Measurements from ENCODE around the gene ZBTB24. TPM values are rescaled to one million over a fixed set of nuclear protein-coding genes. Genes with fewer than 3 reads are reported as not detected.
"Not testable (repeated sequence)": the region's sequence is repeated elsewhere in the genome, so short reads cannot be mapped to it uniquely, and the experiment has no call there.

ZBTB24 gene
- total and polyA plus RNA-seq, 5 donors = 2.2 to 4.2 (median 3.4) TPM

DNA sequence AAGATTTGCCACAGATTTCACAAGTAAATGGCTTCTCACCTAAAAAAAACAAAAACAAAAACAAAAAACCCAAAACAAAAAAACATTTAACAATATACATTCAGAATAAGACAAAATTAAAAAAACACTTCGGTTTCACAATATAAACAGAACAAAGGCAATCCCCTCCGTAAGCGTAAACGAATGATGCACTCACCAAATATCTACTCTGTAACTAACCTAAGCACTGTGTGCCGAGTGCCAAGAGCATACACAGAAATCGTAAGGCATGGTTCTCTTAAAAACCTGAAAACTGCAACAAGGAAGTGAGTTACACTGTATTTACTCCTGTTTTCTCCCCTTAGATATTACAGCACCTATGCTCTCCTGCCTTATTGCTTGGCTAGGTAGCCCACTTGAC lies 15.3 kb downstream of the ZBTB24 start:
- Histone ChIP-seq H3K27me3 (ENCODE audit: control insufficient read depth, insufficient read depth) (no peaks in the 10 kb centered on the region), H3K9me3 (ENCODE audit: control insufficient read depth, low read length) (no peaks in the 10 kb centered on the region), H3K4me3 (ENCODE audit: low read length) (no peak overlapping the region), H3K27ac (ENCODE audit: low read length) (no peak overlapping the region), H3K4me1 (ENCODE audit: control insufficient read depth, insufficient read depth, low read length) (peaks cover 1% of the 10 kb centered on the region)
- WGBS = 94% methylated on average over 6 of the region's 6 CpGs
- DNase-seq = no peak
- intact Hi-C loops (cut with DNase I) = no loop called here
- no peak for ATAC-seq

DNA sequence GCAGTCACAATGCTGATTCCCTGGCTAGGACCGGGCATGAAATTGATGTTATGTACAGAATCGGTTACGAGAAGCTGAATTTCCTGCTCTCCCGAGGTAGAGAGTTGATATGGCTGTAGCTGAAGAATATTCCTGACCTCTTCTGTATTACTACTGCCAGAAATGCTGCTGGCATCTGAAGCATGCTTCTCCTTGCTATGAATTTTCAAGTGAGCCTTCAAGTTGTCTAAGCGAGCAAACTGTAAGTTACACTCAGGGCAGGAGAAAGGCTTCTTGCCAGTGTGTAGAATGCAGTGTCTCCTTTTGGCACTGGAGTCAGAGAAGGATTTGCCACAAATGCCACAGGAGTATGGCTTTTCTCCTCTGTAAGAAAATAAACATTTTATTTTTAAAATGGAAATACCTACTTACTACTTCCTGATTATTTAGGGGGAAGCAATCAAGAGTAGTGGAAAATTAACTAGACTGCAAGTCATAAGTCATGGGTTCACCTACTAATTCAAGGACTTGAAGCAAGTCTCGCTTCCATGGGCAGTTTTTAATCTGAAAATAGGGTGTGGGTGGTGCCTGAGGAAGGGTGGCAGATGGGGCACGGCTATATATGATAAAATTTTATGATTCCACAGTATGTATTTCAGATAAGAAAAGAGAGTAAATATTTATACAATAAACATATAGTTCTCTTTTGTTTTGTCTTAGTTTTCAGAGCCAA lies 16.7 kb downstream of the ZBTB24 start:
- H3K4me1 ChIP-seq (ENCODE audit: control insufficient read depth, insufficient read depth, low read length) = peaks cover 1% of the 10 kb centered on the region
- H3K9me3 ChIP-seq (ENCODE audit: control insufficient read depth, low read length) = no peaks in the 10 kb centered on the region
- H3K4me3 ChIP-seq (ENCODE audit: low read length) = no peak overlapping the region
- no peak for ATAC-seq
- WGBS = 80% methylated on average over 7 of the region's 7 CpGs
- intact Hi-C loops (cut with DNase I) = no loop called here
- no peak overlapping the region for H3K27ac ChIP-seq (ENCODE audit: low read length)
- no peaks in the 10 kb centered on the region for H3K27me3 ChIP-seq (ENCODE audit: control insufficient read depth, insufficient read depth)
- no peak for DNase-seq

DNA sequence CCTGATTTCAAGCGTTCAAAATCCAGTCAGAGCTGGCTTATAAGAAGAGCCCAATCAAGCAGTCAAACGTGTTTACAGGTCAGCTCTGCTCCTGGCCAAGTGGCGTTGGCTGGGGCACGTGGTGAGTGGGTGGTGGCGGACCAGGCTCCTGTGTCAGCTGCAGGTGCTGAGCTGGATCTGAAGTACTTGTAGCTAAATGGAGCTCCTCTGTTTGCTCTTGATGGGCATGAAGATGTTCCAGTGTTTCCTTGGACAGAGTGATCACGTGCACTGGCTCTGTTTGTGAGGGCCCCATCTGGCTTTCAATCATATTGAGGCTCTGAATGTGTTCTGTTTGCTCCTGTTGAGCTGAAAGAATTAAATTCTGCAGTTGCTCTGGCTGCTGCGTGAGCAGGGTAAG lies 17.2 kb downstream of the ZBTB24 start:
- no peak overlapping the region for H3K4me3 ChIP-seq (ENCODE audit: low read length)
- 66% methylated on average over 7 of the region's 7 CpGs for WGBS
- no peak overlapping the region for H3K27ac ChIP-seq (ENCODE audit: low read length)
- intact Hi-C loops (cut with DNase I) = no loop called here
- peak in 1 of 3 donors; percentile 61 for DNase-seq
- peak; percentile 35 to 63 for ATAC-seq
- peaks cover 1% of the 10 kb centered on the region for H3K4me1 ChIP-seq (ENCODE audit: control insufficient read depth, insufficient read depth, low read length)
- H3K9me3 ChIP-seq (ENCODE audit: control insufficient read depth, low read length) = no peaks in the 10 kb centered on the region
- H3K27me3 ChIP-seq (ENCODE audit: control insufficient read depth, insufficient read depth) = no peaks in the 10 kb centered on the region

DNA sequence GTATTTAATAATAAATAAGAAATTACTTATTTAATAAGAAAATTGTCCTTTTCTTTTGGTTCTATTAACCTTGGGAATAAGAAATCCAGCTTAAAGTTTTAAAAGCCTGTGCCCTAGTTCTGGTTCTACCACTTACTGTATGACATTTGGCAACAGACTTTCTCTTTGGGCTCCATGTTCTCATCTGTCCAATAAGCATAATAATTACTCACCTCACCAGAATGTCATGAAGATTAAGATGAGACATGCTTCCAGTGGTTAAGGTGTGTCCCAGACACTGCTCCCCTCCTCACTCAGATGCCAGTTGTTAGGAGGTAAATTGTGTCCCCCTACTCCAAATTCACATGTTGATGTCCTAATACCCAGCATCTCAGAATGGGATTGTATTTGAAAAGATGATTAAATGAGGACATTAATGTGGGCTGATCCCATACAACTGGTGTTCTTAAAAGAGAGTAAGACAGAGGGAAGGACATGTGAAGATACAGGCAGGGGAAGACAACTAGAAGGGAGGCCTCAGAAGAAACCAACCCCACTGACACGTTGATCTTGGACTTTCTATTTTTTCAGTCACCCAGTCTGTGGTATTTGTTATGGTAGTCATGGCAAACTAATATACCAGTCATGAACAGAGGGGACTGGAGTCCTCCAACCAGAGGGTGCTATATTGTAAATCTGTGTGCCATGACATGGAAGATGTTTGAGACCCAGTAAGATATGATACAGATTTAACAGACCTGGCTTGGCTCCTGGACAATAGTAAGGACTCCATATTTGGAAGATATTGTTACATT lies 21.1 kb downstream of the ZBTB24 start:
- H3K4me3 ChIP-seq (ENCODE audit: low read length) = no peak overlapping the region
- peaks cover 1% of the 10 kb centered on the region for H3K4me1 ChIP-seq (ENCODE audit: control insufficient read depth, insufficient read depth, low read length)
- intact Hi-C loops (cut with DNase I) = no loop called here
- no peak for DNase-seq
- no peaks in the 10 kb centered on the region for H3K9me3 ChIP-seq (ENCODE audit: control insufficient read depth, low read length)
- 82% methylated on average over 1 of the region's 1 CpG for WGBS
- H3K27me3 ChIP-seq (ENCODE audit: control insufficient read depth, insufficient read depth) = no peaks in the 10 kb centered on the region
- no peak for ATAC-seq
- H3K27ac ChIP-seq (ENCODE audit: low read length) = no peak overlapping the region

DNA sequence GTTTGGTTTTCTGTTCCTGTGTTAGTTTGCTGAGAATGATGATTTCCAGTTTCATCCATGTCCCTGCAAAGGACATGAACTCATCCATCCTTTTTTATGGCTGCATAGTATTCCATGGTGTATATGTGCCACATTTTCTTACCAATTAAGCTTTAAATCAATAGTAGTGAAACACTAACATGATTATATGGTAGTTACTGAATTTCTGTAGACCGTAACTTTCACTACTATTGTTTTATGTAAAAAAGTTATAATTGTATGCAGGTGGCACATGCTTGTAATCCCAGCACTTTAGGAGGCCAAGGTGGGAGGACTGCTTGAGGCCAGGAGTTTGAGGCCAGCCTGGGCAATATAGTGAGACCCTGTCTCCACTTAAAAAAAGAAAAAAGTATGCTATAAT lies 21.8 kb downstream of the ZBTB24 start:
- DNase-seq; H3K27ac ChIP-seq (ENCODE audit: low read length); H3K4me3 ChIP-seq (ENCODE audit: low read length); intact Hi-C loops (cut with DNase I); H3K27me3 ChIP-seq (ENCODE audit: control insufficient read depth, insufficient read depth); H3K4me1 ChIP-seq (ENCODE audit: control insufficient read depth, insufficient read depth, low read length); ATAC-seq; H3K9me3 ChIP-seq (ENCODE audit: control insufficient read depth, low read length): not testable (repeated sequence)
- 98% methylated on average over 1 of the region's 1 CpG for WGBS

DNA sequence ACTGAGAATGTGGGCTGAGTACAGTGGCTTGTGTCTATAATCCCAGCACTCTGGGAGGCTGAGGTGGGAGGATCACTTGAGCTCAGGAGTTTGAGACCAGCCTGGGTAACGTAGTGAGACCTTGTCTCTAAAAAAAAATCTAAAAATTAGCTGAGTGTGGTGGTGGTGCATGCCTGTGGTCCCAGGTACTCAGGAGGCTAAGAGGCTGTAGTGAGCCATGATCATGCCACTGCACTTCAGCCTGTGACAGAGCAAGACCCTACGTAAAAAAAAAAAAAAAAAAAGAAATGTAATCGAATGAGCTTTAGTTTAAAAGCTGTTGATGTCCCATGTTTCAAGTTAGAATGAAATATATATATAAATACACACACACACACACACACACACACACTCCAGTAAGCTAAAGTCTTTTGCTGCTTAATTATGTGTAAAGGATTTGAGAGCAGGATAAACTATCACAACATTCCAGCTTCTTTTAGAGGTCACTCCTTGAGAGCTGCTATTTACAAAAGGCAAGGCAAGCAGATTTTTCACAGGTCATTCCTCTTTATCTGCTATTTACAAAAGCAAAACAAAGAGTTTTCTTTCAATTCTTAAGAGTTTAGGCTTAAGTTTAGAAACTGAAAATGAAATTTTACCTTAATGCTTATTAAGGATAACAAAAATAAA lies 22.7 kb downstream of the ZBTB24 start:
- peaks cover 1% of the 10 kb centered on the region for H3K4me1 ChIP-seq (ENCODE audit: control insufficient read depth, insufficient read depth, low read length)
- intact Hi-C loops (cut with DNase I) = no loop called here
- DNase-seq (no peak), ATAC-seq (no peak)
- 94% methylated on average over 3 of the region's 3 CpGs for WGBS
- no peak overlapping the region for H3K4me3 ChIP-seq (ENCODE audit: low read length)
- no peaks in the 10 kb centered on the region for H3K27me3 ChIP-seq (ENCODE audit: control insufficient read depth, insufficient read depth)
- H3K27ac ChIP-seq (ENCODE audit: low read length) = no peak overlapping the region
- no peaks in the 10 kb centered on the region for H3K9me3 ChIP-seq (ENCODE audit: control insufficient read depth, low read length)

DNA sequence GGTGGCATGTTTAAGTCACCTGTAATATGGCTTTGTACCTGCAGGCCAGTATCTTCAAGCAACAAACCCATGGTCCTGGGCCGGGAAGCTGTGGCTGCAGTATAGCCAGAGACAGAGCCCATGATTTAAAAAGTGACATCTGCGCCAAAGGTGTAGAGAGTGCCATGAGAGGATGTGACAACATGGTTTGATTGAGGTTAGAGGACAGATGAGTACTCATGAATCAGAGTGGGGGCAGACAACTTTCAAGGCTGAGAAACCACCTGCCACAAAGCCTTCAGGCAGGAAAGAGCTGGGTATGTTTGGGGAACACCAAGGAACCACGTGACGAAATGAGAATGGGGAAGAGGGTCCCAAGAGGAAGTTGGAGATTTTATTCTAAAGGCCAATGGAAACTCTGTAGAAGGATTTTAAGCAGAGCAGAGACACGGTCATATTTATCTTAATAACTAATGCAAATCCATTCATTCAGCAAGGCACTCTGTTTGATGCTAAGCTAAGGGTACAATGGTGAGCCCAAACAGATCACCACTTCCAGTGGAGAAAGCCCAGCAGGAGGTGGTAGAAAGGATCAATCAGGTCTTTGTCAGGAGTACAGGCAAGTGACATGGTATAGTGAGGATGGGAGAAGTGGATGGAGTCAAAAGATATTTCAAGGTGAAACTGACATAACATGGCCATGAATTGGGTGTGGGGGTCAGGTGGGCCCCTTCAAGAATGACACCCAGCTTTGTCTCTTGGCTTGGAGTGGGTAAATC lies 24.1 kb downstream of the ZBTB24 start:
- DNase-seq (no peak), ATAC-seq (no peak)
- intact Hi-C loops (cut with DNase I) = no loop called here
- Histone ChIP-seq H3K27me3 (ENCODE audit: control insufficient read depth, insufficient read depth) (no peaks in the 10 kb centered on the region), H3K27ac (ENCODE audit: low read length) (no peak overlapping the region), H3K4me1 (ENCODE audit: control insufficient read depth, insufficient read depth, low read length) (peaks cover 1% of the 10 kb centered on the region), H3K4me3 (ENCODE audit: low read length) (no peak overlapping the region), H3K9me3 (ENCODE audit: control insufficient read depth, low read length) (no peaks in the 10 kb centered on the region)
- WGBS = 76% methylated on average over 5 of the region's 5 CpGs

DNA sequence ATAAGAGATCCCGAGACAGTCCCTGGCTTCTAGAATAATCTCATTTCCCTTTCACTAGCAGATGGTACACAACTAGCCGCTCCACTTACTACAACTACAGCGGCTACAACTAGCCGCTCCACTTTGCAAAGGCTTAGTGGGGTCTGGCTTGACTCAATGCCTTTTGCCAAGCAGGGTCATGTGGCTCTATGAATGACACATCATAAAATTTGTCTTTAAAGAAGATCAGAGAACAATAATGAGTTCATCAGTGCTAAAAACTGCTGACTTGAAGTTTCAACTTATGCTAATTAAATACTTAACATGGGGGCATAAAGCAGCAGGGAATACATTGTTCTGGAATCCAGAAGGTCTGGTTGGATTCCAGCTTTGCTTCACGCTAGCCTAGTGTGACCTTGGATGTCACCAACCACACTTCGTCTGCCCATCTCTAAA lies 25.4 kb downstream of the ZBTB24 start:
- Histone ChIP-seq H3K27ac (ENCODE audit: low read length) (no peak overlapping the region), H3K4me3 (ENCODE audit: low read length) (no peak overlapping the region), H3K9me3 (ENCODE audit: control insufficient read depth, low read length) (no peaks in the 10 kb centered on the region), H3K27me3 (ENCODE audit: control insufficient read depth, insufficient read depth) (no peaks in the 10 kb centered on the region), H3K4me1 (ENCODE audit: control insufficient read depth, insufficient read depth, low read length) (no peaks in the 10 kb centered on the region)
- 77% methylated on average over 6 of the region's 6 CpGs for WGBS
- DNase-seq (no peak), ATAC-seq (no peak)
- intact Hi-C loops (cut with DNase I) = no loop called here

DNA sequence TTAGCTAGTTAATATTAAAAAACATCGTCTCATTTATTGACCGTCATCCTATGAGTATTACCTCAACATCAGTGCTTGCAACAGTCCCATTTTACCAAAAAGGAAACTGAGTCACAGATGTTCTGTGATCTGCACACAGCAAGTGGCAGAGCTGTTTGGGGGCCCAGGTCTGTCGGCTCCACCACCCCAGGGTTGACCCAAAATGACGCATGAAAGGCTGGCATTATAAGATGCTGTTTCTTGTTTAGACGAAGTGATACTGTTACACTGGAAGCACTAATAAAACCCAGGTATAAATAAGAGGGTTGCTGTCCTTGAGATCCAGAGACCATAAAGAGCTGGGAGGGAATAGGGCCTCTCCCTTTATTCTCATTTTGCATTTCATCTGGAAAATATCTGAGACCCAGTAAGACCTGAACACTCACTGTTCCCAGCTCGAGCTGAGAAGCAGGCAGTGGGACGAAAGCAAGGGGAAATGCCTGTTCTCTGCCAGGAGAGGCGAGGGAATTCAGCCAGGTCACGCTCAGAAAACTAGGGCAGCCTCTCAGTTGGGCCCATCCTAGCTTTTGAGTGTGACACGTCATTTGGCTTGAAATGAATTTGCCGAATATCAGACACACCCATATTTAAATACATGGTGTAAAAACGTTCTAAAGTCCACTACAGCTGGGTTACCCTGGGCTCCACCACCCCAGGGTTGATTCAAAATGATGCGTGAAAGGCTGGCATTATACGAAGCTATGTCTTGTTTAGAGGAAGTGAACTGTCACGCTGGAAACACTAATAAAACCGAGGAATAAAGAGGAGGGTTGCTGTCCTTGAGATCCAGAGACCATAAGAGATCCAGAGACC lies 26.1 kb downstream of the ZBTB24 start:
- no peaks in the 10 kb centered on the region for H3K9me3 ChIP-seq (ENCODE audit: control insufficient read depth, low read length)
- H3K27ac ChIP-seq (ENCODE audit: low read length) = no peak overlapping the region
- DNase-seq (peak; percentile 81 to 85 (median 84)), ATAC-seq (peak; percentile 50 to 54)
- no peaks in the 10 kb centered on the region for H3K27me3 ChIP-seq (ENCODE audit: control insufficient read depth, insufficient read depth)
- 53% methylated on average over 16 of the region's 16 CpGs for whole genome bisulfite sequencing
- H3K4me3 ChIP-seq (ENCODE audit: low read length) = no peak overlapping the region
- intact Hi-C loops (cut with DNase I) = no loop called here
- no peaks in the 10 kb centered on the region for H3K4me1 ChIP-seq (ENCODE audit: control insufficient read depth, insufficient read depth, low read length)

DNA sequence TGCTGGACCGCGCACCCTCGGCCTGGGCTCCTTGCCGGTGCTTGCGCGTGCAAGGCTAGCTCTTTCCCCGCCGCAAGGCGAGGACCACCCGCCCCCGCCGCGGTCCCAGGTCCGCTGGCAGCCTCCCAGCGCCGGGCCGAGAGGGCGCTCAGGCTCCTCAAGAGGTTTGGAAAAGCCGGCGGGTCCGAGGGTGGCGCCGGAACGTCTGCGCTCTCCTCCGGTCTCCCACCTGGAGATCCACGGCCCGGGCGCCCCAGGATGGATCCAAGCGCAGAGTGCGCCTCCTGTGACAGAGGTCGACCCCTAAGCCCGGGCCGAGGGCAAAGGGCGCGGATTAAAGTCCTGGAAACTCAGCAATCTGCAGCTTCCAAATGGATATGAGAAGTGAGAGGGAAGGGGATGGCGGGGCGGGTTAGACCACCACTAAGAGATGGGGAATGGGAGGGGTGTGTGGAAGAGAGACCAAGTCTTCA lies 26.9 kb downstream of the ZBTB24 start:
- Histone ChIP-seq H3K4me1 (ENCODE audit: control insufficient read depth, insufficient read depth, low read length) (no peaks in the 10 kb centered on the region), H3K9me3 (ENCODE audit: control insufficient read depth, low read length) (no peaks in the 10 kb centered on the region), H3K4me3 (ENCODE audit: low read length) (peak overlapping the region; percentile 56), H3K27me3 (ENCODE audit: control insufficient read depth, insufficient read depth) (no peaks in the 10 kb centered on the region), H3K27ac (ENCODE audit: low read length) (no peak overlapping the region)
- intact Hi-C loops (cut with DNase I) = no loop called here
- ATAC-seq = peak in 1 of 2 donors; percentile 9
- WGBS = 8% methylated on average over 38 of the region's 38 CpGs
- no peak for DNase-seq
